Measurements from ENCODE around the gene FARS2. TPM values are rescaled to one million over a fixed set of nuclear protein-coding genes. Genes with fewer than 3 reads are reported as not detected.

FARS2 gene
- total and polyA plus RNA-seq, 9 of the 15 experiments (the other 6 are each of a cell fraction or from before 2014, with no cell fraction given), result 16.5 to 62.2 (median 27.0) TPM

DNA sequence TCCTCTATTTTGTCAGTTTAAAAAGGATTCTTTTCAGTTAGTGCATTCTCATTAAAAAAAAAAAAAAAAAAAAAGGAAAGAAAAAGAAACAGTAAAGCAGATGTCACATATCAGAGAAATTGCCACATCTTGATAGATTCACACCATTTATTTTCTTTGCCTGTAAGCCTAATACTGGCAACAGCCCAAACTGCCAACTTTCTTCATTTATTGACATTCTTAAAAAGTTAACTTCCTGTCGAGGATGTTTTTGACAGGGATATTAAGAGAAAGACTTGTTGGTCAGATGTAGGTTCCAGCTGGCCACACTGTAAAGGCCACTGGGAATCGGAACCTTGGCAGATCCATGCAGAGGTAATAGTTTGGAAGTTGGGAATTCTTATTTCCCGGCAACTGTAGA lies 412.8 kb downstream of the FARS2 start (continued):
- no peak for TF ChIP-seq CBFA2T2 (conservative IDR thresholded peaks at IDR 0.05)
- TF ChIP-seq KLF1 (tag; IDR thresholded peaks at IDR 0.05), result no peak

DNA sequence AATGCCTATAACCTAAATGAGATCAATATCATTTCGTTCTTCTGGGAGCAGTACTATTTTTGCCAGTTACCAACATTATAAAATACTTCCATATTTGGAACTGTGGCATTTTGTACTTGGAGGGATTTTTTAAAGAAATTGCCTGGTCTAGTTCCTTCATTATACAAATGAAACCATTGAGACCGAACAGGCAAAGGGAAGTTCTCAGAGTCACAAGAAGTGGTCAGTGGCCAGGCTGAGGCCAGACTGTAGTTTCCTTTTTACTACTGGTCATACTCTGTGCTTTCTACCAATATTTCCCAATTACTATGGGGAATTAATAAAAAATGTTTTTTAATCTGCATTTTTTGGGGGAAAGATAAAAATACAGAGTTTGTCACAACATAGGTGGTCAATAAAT lies 413.4 kb downstream of the FARS2 start:
- Histone ChIP-seq H3K27me3 (ENCODE audit: control insufficient read depth in 2 of 2, insufficient read depth in 2 of 2, low read length in 2 of 2) (no peaks in the 10 kb centered on the region), H4K20me1 (replicated peaks; ENCODE audit: control insufficient read depth, insufficient read depth, low read length) (no peaks in the 10 kb centered on the region), H3K4me2 (ENCODE audit: insufficient read depth, low read length) (no peak overlapping the region), H3K4me1 (replicated peaks in 1 of 2; ENCODE audit: control insufficient read depth in 2 of 2, insufficient read depth in 2 of 2, low read length in 2 of 2) (peaks cover 0 to 17% of the 10 kb centered on the region in 2 experiments; a peak in 4 of 5 replicates), H3K4me3 (no peak overlapping the region), H3K27ac (ENCODE audit: extremely low read depth, low read depth, low read length) (no peak overlapping the region), H3K79me2 (ENCODE audit: control insufficient read depth, insufficient read depth, low read length) (no peaks in the 10 kb centered on the region), H3K9me3 (replicated peaks; ENCODE audit: control insufficient read depth, insufficient read depth, low read depth, low read length) (no peaks in the 10 kb centered on the region), H3K9me1 (ENCODE audit: control insufficient read depth, insufficient read depth, low read length) (no peaks in the 10 kb centered on the region), H3K9ac (ENCODE audit: insufficient read depth in 1 of 2, low read depth in 2 of 2, low read length in 2 of 2) (no peak overlapping the region), H2AFZ (ENCODE audit: low read depth, low read length) (no peak overlapping the region), H3K36me3 (ENCODE audit: control insufficient read depth, insufficient read depth, low read length) (no peaks in the 10 kb centered on the region)
- in situ Hi-C loops (cut with MboI) (no loop called here), intact Hi-C loops (cut with micrococcal nuclease) (loop anchor here (5.0 kb wide), 1 partner anchor 202 kb away; no protein-coding TSS in a partner anchor)
- no peak for FAIRE-seq
- WGBS (ENCODE audit: insufficient coverage, low coverage, missing lambda C conversion rate), result 42% methylated on average over 2 of the region's 2 CpGs
- no peak for DNase-seq (ENCODE audit: extremely low read depth in 1 of 4, low spot score in 3 of 4)
- POLR2A ChIA-PET, result no interaction called here
- TF ChIP-seq ZNF239 (CRISPR knock-in tag; IDR thresholded peaks at IDR 0.05) (no peak), IFI16 (CRISPR knock-in tag; IDR thresholded peaks at IDR 0.05) (no peak), YBX1 (IDR thresholded peaks at IDR 0.05) (no peak), CTBP1 (IDR thresholded peaks at IDR 0.05; ENCODE audit: borderline replicate concordance) (no peak), PCBP2 (IDR thresholded peaks at IDR 0.05; ENCODE audit: low read depth, low read length, poor library complexity, severe bottlenecking) (no peak)
- CTCF ChIA-PET (ENCODE audit: low intra/inter-chr PET ratio), result no interaction called here
- BruUV-seq (replicated peaks), result no TSS peak
- no peak for ATAC-seq
